ENCODE measurements around the gene BPTF. TPM values are rescaled to one million over a fixed set of nuclear protein-coding genes. Genes with fewer than 3 reads are reported as not detected.
"Not testable (repeated sequence)": the region's sequence is repeated elsewhere in the genome, so short reads cannot be mapped to it uniquely, and the experiment has no call there.

BPTF gene
- total RNA-seq, 2 donors from 2014 or later = 60.3 to 92.3 TPM

GRCh38 chr17:67942810-67943209, 117.5 kb downstream of the BPTF start:
- TF ChIP-seq CTCF (IDR thresholded peaks at IDR 0.05) = peak in 1 of 2 donors; percentile 43
- Histone ChIP-seq H3K36me3 (peaks cover 71% of the 10 kb centered on the region), H3K9me3 (no peaks in the 10 kb centered on the region), H3K4me3 (no peak overlapping the region), H3K27ac (no peak overlapping the region), H3K4me1 (no peaks in the 10 kb centered on the region), H3K27me3 (no peaks in the 10 kb centered on the region)
- DNase-seq (ENCODE audit: low spot score) = no peak

- no peaks in the 10 kb centered on the region for H3K27me3 ChIP-seq
- peaks cover 81% of the 10 kb centered on the region for H3K36me3 ChIP-seq
- H3K4me3 ChIP-seq = no peak overlapping the region
- DNase-seq (ENCODE audit: low spot score) = no peak
- no peaks in the 10 kb centered on the region for H3K9me3 ChIP-seq
- TF ChIP-seq CTCF (IDR thresholded peaks at IDR 0.05) = no peak
- no peak overlapping the region for H3K27ac ChIP-seq
- H3K4me1 ChIP-seq = no peaks in the 10 kb centered on the region
These were observed 118.7 kb downstream of the BPTF start for GRCh38 chr17:67944035-67944434.

- Histone ChIP-seq H3K36me3 (peaks cover 71% of the 10 kb centered on the region), H3K4me3 (no peak overlapping the region), H3K27ac (no peak overlapping the region)
These were observed 121.2 kb downstream of the BPTF start for GRCh38 chr17:67946513-67946912.

GRCh38 chr17:67947325-67947813, 122.1 kb downstream of the BPTF start:
- no peak overlapping the region for H3K4me3 ChIP-seq
- no peak for DNase-seq (ENCODE audit: low spot score)
- no peaks in the 10 kb centered on the region for H3K9me3 ChIP-seq
- peaks cover 70% of the 10 kb centered on the region for H3K36me3 ChIP-seq
- TF ChIP-seq CTCF (IDR thresholded peaks at IDR 0.05) = no peak
- no peaks in the 10 kb centered on the region for H3K27me3 ChIP-seq
- H3K27ac ChIP-seq = no peak overlapping the region
- H3K4me1 ChIP-seq = no peaks in the 10 kb centered on the region

More at GRCh38 chr17:67946513-67946912, 121.2 kb downstream of the BPTF start:
- no peak for DNase-seq (ENCODE audit: low spot score)
- no peaks in the 10 kb centered on the region for H3K9me3 ChIP-seq
- H3K27me3 ChIP-seq = no peaks in the 10 kb centered on the region
- H3K4me1 ChIP-seq = no peaks in the 10 kb centered on the region
- TF ChIP-seq CTCF (IDR thresholded peaks at IDR 0.05) = no peak

GRCh38 chr17:67950945-67951344, 125.6 kb downstream of the BPTF start:
- Histone ChIP-seq H3K4me1 (no peaks in the 10 kb centered on the region), H3K9me3 (no peaks in the 10 kb centered on the region), H3K27ac (no peak overlapping the region), H3K4me3 (no peak overlapping the region), H3K36me3 (peaks cover 59% of the 10 kb centered on the region), H3K27me3 (no peaks in the 10 kb centered on the region)
- no peak for DNase-seq (ENCODE audit: low spot score)
- TF ChIP-seq CTCF (IDR thresholded peaks at IDR 0.05) = no peak

GRCh38 chr17:67959510-67959909, 134.2 kb downstream of the BPTF start:
- peak overlapping the region in 1 of 2 donors; percentile 0 for H3K27ac ChIP-seq
- H3K36me3 ChIP-seq = peaks cover 28% of the 10 kb centered on the region
- no peak for TF ChIP-seq CTCF (IDR thresholded peaks at IDR 0.05)

GRCh38 chr17:67960276-67960675, 135.0 kb downstream of the BPTF start:
- H3K36me3 ChIP-seq = peaks cover 33% of the 10 kb centered on the region
- H3K9me3 ChIP-seq = not testable (repeated sequence)
- peak overlapping the region in 1 of 2 donors; percentile 0 for H3K27ac ChIP-seq

More at GRCh38 chr17:67959510-67959909, 134.2 kb downstream of the BPTF start:
- H3K9me3 ChIP-seq = no peaks in the 10 kb centered on the region
- no peaks in the 10 kb centered on the region for H3K4me1 ChIP-seq
- DNase-seq (ENCODE audit: low spot score) = no peak
- no peaks in the 10 kb centered on the region for H3K27me3 ChIP-seq
- no peak overlapping the region for H3K4me3 ChIP-seq

GRCh38 chr17:67962156-67962555, 136.9 kb downstream of the BPTF start:
- H3K27ac ChIP-seq; H3K9me3 ChIP-seq; H3K4me1 ChIP-seq; H3K27me3 ChIP-seq; H3K4me3 ChIP-seq; DNase-seq (ENCODE audit: low spot score): not testable (repeated sequence)
- H3K36me3 ChIP-seq = peaks cover 52% of the 10 kb centered on the region

More at GRCh38 chr17:67960276-67960675, 135.0 kb downstream of the BPTF start:
- not testable (repeated sequence) for H3K27me3 ChIP-seq; H3K4me3 ChIP-seq; H3K4me1 ChIP-seq; DNase-seq (ENCODE audit: low spot score)
